Colonic mucosa (tissue), 4 donors: ENCODE data around the gene LRRC72. TPM values are rescaled to one million over a fixed set of nuclear protein-coding genes. Genes with fewer than 3 reads are reported as not detected.
A peak's percentile ranks its signal among the peaks of the same experiment; 100 is the strongest.

ENCODE experiments used
- DNase-seq: peaks from one replicate; pipeline ENCODE4 v3.0.0-alpha.2; 2020
- H3K27ac ChIP-seq: fragments of 200-600 bp; one replicate; pipeline ENCODE4 v1.8.0; 2021
- H3K27me3 ChIP-seq: fragments of 200-600 bp; one replicate; pipeline ENCODE4 v1.8.0; 2021
- H3K36me3 ChIP-seq: fragments of 200-600 bp; one replicate; pipeline ENCODE4 v1.8.0; 2021
- H3K4me1 ChIP-seq: fragments of 200-600 bp; one replicate; pipeline ENCODE4 v1.8.0; 2021; ENCODE audit warnings: mild to moderate bottlenecking
- H3K4me3 ChIP-seq: fragments of 200-600 bp; one replicate; pipeline ENCODE4 v1.8.0; 2021
- H3K9ac ChIP-seq, 2 donors: one replicate each; pipeline ENCODE4 v1.7.0; 2013; ENCODE audit warnings: control low read depth in 2 of 2, low read depth in 2 of 2, low read length in 2 of 2
- H3K9me3 ChIP-seq: fragments of 200-600 bp; one replicate; pipeline ENCODE4 v1.8.0; 2021
- intact Hi-C: fragments of 100-400 bp; cut with DNase I; formaldehyde crosslinking; loops from one replicate; pipeline ENCODE4 v1.14.1; 2022
- total RNA-seq, 2 donors: library from RNA; stranded (reverse); fragmentation: NEBNext Ultra II Directional in 1 of 2; extraction: Animal tissue kit (Norgen Biotek cat#: 25700) in 1 of 2; gene quantifications; one replicate each; pipeline ENCODE4 v1.2.1, GENCODE V29; 2021
- TF ChIP-seq, protein P1 (sequence below): fragments of 200-600 bp; IDR thresholded peaks from one replicate; pipeline ENCODE4 v1.8.0; 2022; ENCODE audit warnings: antibody characterized with exemption, mild to moderate bottlenecking
- donor health status: healthy.
- donor health status: DM: no; HTN: no; CAD: no.
- donor health status: DM: no; HTN: no; CAD: no.

Gene LRRC72
- total RNA-seq, 2 donors from 2014 or later = not detected

DNA sequence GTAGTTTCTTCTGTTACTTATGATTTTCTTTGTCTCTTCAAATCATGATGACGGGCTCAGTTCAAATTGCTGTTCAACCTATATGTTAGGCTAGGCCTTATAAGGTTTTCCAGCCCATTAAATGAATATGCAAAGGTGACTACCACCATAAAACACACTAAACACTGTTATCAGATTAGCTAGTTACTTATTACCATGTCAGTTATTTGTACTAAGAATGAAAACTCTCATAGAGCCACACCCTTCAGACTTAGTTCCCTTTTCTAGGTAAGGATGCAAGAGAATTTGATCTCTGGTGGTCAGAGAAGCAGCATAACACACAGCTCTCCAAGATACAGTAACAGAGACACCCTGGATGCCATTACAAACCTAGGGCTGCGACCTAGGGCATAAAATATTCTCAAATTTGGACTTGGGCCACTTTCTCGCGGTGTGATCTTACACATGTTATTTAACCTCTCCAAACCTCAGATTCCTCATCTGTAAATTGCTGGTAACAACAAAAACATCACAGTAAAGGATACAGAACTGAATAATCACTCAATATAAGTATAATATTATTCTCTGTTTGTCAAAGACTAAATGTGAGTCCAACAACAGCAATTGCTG, 83.3 kb downstream of the LRRC72 start:
- H3K27me3 ChIP-seq = no peaks in the 10 kb centered on the region
- H3K4me3 ChIP-seq = no peak overlapping the region
- H3K9me3 ChIP-seq = no peaks in the 10 kb centered on the region
- DNase-seq = no peak
- peak overlapping the region; percentile 82 for H3K27ac ChIP-seq
- intact Hi-C loops = loop anchor here (10.0 kb wide), 1 partner anchor 85 kb away; no protein-coding TSS in a partner anchor
- H3K36me3 ChIP-seq = no peaks in the 10 kb centered on the region
- H3K4me1 ChIP-seq = no peaks in the 10 kb centered on the region
- peak overlapping the region in 1 of 2 donors; percentile 48 for H3K9ac ChIP-seq
- TF ChIP-seq, protein P1, sequence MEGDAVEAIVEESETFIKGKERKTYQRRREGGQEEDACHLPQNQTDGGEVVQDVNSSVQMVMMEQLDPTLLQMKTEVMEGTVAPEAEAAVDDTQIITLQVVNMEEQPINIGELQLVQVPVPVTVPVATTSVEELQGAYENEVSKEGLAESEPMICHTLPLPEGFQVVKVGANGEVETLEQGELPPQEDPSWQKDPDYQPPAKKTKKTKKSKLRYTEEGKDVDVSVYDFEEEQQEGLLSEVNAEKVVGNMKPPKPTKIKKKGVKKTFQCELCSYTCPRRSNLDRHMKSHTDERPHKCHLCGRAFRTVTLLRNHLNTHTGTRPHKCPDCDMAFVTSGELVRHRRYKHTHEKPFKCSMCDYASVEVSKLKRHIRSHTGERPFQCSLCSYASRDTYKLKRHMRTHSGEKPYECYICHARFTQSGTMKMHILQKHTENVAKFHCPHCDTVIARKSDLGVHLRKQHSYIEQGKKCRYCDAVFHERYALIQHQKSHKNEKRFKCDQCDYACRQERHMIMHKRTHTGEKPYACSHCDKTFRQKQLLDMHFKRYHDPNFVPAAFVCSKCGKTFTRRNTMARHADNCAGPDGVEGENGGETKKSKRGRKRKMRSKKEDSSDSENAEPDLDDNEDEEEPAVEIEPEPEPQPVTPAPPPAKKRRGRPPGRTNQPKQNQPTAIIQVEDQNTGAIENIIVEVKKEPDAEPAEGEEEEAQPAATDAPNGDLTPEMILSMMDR = no peak

DNA sequence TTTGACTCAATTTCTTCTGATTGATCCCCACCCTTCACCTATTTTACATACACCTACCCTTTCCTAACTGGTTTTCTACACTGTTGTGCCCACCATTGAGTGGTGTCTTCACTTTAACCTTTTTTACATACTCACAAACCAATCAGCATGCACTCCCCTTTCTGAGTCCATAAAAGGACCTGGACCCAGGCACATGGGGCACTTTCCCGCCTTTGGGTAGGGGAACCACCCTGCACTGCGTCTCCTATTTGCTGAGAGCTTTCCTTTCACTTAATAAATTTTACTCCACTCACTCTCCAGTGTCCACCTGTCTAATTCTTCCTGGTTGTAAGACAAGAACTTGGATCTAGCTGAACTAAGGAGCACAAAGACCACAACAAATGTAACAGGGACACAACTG, 85.1 kb downstream of the LRRC72 start:
- intact Hi-C loops = no loop called here
- H3K4me3 ChIP-seq = no peak overlapping the region
- peak overlapping the region; percentile 6 for H3K27ac ChIP-seq
- H3K4me1 ChIP-seq = no peaks in the 10 kb centered on the region
- DNase-seq = no peak
- TF ChIP-seq, protein P1 = no peak
- H3K9ac ChIP-seq = no peak overlapping the region
- H3K27me3 ChIP-seq = no peaks in the 10 kb centered on the region
- H3K36me3 ChIP-seq = no peaks in the 10 kb centered on the region
- no peaks in the 10 kb centered on the region for H3K9me3 ChIP-seq

DNA sequence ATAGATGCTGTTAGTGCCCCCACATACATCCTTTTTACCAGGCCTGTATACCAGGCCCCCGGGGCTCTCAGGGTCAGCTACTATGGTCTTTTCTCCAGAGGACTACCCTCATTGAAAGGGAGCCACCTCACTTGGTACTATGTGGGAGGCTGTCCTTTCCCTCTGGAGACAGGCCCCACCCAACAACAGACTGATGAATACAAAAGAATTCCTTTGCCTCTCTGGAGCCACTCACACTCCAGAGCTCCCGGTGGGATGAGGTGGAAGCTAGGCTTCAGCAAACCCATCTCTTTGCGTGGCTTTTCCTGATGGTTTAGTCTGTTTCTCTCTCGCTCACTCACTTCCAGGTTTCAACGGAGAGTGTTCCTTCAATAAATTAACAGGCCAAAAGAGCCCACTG, 88.6 kb downstream of the LRRC72 start:
- TF ChIP-seq, protein P1 = no peak
- intact Hi-C loops = no loop called here
- Histone ChIP-seq H3K36me3 (no peaks in the 10 kb centered on the region), H3K9me3 (no peaks in the 10 kb centered on the region), H3K27me3 (no peaks in the 10 kb centered on the region), H3K27ac (no peak overlapping the region), H3K4me3 (no peak overlapping the region), H3K9ac (no peak overlapping the region), H3K4me1 (no peaks in the 10 kb centered on the region)
- DNase-seq = no peak

DNA sequence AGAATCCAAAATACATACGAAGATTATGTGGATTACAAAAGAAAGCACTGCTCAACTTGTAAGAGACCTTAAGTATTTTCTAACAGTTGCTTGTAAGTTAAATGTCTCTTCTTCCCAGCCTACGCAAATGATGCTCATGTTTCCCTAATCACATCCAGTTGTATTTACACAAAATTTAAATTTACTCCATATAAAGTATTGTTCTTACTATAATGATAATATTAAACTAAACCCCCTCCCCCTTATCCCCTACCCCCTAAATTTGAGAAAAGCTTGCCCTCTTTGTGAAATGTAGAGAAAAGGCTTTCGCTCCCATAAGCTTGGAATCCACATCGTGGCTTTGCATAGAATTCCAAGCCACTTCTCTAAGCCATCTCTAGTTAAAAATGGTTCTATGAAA, 89.5 kb downstream of the LRRC72 start:
- no peaks in the 10 kb centered on the region for H3K4me1 ChIP-seq
- H3K27me3 ChIP-seq = no peaks in the 10 kb centered on the region
- no peak for DNase-seq
- H3K9ac ChIP-seq = no peak overlapping the region
- intact Hi-C loops = no loop called here
- H3K27ac ChIP-seq = no peak overlapping the region
- no peak overlapping the region for H3K4me3 ChIP-seq
- H3K9me3 ChIP-seq = no peaks in the 10 kb centered on the region
- no peaks in the 10 kb centered on the region for H3K36me3 ChIP-seq
- TF ChIP-seq, protein P1 = no peak

DNA sequence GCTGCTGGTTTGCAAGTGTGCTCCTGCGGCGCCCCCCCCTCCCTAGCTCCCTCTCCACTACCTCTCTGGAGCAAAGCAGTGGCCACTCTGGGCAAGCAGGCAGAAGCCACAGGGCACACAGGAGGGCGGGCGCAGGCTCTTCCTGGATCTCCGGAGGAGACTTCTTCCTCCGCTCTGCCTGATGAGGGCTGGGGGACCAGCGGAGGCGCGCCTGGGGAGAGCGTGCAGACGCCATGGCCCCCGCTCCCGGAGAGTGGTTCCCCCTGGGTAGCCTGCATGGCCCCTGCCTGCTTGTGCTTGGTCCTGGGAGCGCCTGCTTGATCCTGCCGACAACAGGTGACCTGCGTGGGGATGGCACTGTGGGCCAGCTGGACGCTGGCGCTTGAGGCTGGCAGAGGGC, 89.9 kb downstream of the LRRC72 start:
- intact Hi-C loops = no loop called here
- Histone ChIP-seq H3K9ac (no peak overlapping the region), H3K27ac (no peak overlapping the region), H3K27me3 (no peaks in the 10 kb centered on the region), H3K4me1 (no peaks in the 10 kb centered on the region), H3K4me3 (no peak overlapping the region), H3K36me3 (no peaks in the 10 kb centered on the region), H3K9me3 (no peaks in the 10 kb centered on the region)
- TF ChIP-seq, protein P1 = no peak
- DNase-seq = no peak
